H54 (cell line): ENCODE measurements around the gene TMEM222.
"Not testable (repeated sequence)": the region's sequence is repeated elsewhere in the genome, so short reads cannot be mapped to it uniquely, and the experiment has no call there.

Experiments
- DNase-seq: peaks from one replicate; pipeline ENCODE4 v3.0.0; 2011; ENCODE audit warnings: low spot score, mixed read lengths; ENCODE audit not compliant: insufficient read length
- FAIRE-seq: peaks from 3 replicates; lab custom pipeline; 2011; peaks lifted over from hg19 to GRCh38; lab: Jason Lieb, UNC
- POLR2A ChIP-seq: IDR thresholded peaks from 2 replicates; pipeline ENCODE4 v1.6.1; 2011; ENCODE audit warnings: low read depth, mild to moderate bottlenecking, low read length

TMEM222 gene

GRCh38 chr1:27321813-27322568 lies at the start of gene TMEM222:
Gene TMEM222, plus strand, starts transcription at chr1:27322163. Its CDS starts 35 bp downstream, at chr1:27322198.
- DNase-seq (peak; percentile 79), FAIRE-seq (no peak)
- peak; percentile 65 for TF ChIP-seq POLR2A

GRCh38 chr1:27274204-27274603 lies 47.8 kb upstream of the TMEM222 start:
- TF ChIP-seq POLR2A = no peak
- DNase-seq = no peak
- FAIRE-seq = no peak

GRCh38 chr1:27275696-27276095 lies 46.3 kb upstream of the TMEM222 start:
- FAIRE-seq = no peak
- no peak for TF ChIP-seq POLR2A
- no peak for DNase-seq

GRCh38 chr1:27284425-27285273 lies 37.3 kb upstream of the TMEM222 start:
- DNase-seq = peak; percentile 80
- no peak for FAIRE-seq

GRCh38 chr1:27285274-27285660 lies 36.7 kb upstream of the TMEM222 start:
- FAIRE-seq (no peak), DNase-seq (no peak)
- no peak for TF ChIP-seq POLR2A

More at GRCh38 chr1:27284425-27285273, 37.3 kb upstream of the TMEM222 start:
- TF ChIP-seq POLR2A = no peak

GRCh38 chr1:27285821-27286220 lies 36.1 kb upstream of the TMEM222 start:
- DNase-seq = not testable (repeated sequence)

GRCh38 chr1:27289125-27289524 lies 32.8 kb upstream of the TMEM222 start:
- not testable (repeated sequence) for FAIRE-seq, DNase-seq

More at GRCh38 chr1:27285821-27286220, 36.1 kb upstream of the TMEM222 start:
- not testable (repeated sequence) for FAIRE-seq

GRCh38 chr1:27290581-27290980 lies 31.4 kb upstream of the TMEM222 start:
- DNase-seq (no peak), FAIRE-seq (no peak)
- TF ChIP-seq POLR2A = no peak

GRCh38 chr1:27292106-27292505 lies 29.9 kb upstream of the TMEM222 start:
- DNase-seq (peak; percentile 47), FAIRE-seq (no peak)
- no peak for TF ChIP-seq POLR2A

- TF ChIP-seq POLR2A = no peak
These were observed 28.0 kb upstream of the TMEM222 start for GRCh38 chr1:27293915-27294314.

GRCh38 chr1:27296773-27297291 lies 25.1 kb upstream of the TMEM222 start:
- TF ChIP-seq POLR2A = no peak
- DNase-seq = no peak
- no peak for FAIRE-seq

More at GRCh38 chr1:27293915-27294314, 28.0 kb upstream of the TMEM222 start:
- DNase-seq = no peak
- no peak for FAIRE-seq

GRCh38 chr1:27297903-27298302 lies 24.1 kb upstream of the TMEM222 start:
- TF ChIP-seq POLR2A = no peak
- FAIRE-seq (no peak), DNase-seq (no peak)

GRCh38 chr1:27298632-27299384 lies 23.2 kb upstream of the TMEM222 start:
- TF ChIP-seq POLR2A = no peak
- DNase-seq (no peak), FAIRE-seq (no peak)
